CD4-positive, alpha-beta T cell treated with Interleukin-4 for 4 hours (primary cell): ENCODE results near the gene DCAF5.

Experiments
- DNase-seq: peaks from one replicate; pipeline ENCODE4 v3.0.0-alpha.2; 2020

DCAF5 gene

DNA sequence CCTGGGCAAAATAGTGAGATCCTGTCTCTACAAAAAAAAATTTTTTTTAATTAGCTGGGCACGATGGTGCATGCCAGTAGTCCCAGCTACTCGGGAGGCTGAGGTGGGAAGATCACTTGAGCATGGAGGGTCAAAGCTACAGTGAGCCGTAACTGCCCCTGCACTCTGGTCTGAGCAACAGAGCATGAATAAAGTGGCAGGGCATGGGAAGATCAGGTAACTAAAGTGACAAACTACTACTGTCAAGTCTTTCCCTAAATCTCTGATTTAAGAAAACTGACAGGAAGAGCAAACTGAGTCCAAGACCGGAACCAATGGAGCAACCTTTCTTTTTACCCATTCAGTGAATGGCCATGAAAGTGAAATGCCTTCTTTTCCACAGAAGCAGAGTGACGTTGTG, 10.8 kb downstream of the DCAF5 start:
- no peak for DNase-seq

GRCh38 chr14:69141550-69141949, 11.4 kb downstream of the DCAF5 start:
- no peak for DNase-seq

DNA sequence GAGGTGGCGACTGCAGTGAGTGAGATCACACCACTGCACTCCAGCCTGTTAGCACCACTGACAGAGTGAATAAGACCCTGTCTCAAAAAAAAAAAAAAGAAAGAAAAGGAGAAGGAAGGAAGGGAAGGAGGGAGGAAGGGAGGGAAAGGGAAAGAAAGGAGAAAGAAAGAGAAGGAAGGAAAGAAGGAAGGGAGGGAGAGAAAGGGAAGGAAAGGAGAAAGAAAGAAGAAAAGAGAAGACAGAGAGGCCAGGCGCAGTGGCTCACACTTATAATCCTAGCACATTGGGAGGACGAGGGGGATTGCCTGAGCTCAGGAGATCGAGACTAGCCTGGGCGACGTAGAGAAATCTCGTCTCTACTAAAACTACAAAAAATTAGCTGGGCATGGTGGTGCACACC, 13.2 kb downstream of the DCAF5 start:
- DNase-seq: no peak

DNA sequence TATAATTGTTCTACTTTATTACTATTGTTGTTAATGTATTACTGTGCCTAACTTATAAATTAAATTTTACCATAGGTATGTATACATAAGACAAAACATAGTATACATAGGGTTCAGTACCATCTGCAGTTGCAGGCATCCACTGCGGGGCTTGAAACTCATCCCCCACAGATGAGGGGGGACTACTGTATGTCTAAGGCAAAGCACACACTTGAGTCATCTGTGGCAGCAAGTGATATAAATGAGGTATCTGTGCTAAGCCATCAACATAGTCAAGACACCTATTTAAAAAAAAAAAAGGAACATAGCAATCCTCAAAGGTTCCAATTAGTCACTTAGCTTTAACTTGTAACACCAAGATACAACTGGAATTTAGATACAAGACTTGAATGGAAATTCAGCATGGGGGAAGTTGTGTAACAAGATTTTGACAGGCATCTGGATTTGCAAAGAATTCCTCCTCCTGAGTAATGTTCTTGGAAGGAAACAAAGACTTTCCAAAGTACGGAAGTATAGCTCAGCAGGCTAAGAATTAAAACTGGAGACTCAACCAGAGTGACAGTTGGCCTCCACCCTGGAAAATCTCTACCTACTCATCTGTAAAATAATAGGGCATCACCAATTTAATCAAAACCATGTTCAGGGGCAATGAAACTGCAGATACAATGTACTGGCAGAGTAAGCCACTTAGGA, 14.9 kb downstream of the DCAF5 start:
- DNase-seq: no peak

GRCh38 chr14:69137416-69137815, 15.5 kb downstream of the DCAF5 start:
- DNase-seq: no peak

DNA sequence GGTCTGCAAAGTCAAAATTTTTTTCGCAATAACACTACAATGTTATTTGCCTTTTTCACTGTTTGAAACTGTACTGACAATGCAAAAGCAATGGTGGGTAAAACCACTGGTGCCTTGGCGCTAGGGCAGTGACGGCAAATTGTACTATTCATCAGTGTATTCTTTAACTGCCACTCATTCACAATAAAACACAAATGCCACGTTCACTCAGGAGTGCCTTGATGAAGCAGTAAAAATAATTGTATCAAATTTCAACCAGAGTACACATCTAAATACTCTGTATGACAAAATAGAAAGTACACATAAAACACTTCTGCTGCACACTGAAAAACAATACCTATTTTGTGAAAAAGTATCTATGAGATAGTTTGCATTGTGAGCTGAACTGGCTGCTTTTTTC, 17.8 kb downstream of the DCAF5 start:
- DNase-seq: no peak

DNA sequence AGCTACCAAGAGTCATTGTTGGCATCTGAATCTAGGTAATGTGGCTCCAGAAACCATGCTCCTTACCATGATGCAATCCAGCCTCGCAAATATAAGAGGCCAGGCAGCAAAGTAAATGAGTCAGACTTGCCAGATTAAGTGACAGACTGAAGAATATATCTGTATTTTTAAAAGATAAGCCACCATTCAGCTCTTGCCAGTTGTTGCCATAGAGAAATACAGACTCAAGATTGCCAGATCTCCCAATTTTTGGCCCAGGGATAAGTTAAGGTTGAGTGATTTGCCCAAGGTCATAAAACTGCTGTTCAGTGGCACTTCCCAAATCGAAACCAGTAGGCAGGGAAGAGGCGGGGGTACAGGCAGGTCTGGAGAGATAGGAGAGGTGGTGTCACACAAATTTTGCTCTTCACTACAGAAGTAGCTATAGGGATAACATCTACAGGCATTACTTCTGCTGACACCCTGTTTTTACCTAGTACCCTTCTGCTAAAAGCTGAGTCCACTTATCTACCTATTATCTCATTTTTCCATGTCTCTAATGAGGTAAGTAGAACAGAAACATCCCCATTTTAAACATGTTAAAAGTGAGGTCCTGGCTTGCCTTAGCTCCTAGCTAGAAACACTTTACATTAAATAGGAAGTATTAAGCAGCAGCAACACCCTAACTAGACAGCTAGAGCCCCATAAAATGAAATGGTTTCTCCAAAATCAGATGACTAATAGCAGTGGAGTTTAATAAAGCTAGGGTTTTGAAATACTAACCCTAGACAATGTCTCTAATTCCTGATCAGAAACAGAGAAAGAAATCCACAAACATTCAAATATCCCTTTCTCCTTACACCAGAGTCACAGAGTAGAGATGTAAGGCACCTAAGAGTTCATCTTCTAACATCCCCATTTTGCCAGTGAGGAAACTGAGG, 19.5 kb downstream of the DCAF5 start:
- no peak for DNase-seq

DNA sequence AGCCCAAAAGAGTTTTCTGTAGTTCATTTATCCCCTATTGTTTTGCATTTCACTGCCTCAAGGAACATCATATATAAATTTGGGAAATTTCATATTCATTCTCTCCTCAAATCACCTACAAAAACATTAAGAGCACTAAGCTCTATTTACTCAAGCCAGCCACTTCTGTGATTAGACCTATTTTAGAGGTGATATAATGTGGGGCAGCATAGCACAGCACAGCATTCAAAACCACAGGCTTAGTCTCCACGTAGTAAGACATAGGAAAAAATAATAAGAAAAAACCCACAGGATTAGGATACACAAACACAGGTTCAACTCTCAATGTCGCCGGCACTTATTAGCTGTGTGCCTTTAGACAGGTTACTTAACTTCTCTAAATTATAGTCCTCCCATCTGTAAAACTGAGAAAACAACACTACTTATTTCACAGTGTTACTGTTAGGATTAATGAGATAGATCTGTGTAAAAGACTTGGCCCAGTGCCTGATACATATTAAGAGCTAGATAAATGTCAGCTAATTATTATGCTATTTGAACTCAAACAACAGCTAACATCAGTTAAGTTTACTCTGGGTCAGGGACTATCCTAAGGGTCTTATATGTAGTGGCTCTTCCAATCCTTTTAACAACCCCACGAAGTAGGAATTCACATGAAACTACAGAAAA, 20.3 kb downstream of the DCAF5 start:
- no peak for DNase-seq

GRCh38 chr14:69131176-69131575, 21.7 kb downstream of the DCAF5 start:
- no peak for DNase-seq

DNA sequence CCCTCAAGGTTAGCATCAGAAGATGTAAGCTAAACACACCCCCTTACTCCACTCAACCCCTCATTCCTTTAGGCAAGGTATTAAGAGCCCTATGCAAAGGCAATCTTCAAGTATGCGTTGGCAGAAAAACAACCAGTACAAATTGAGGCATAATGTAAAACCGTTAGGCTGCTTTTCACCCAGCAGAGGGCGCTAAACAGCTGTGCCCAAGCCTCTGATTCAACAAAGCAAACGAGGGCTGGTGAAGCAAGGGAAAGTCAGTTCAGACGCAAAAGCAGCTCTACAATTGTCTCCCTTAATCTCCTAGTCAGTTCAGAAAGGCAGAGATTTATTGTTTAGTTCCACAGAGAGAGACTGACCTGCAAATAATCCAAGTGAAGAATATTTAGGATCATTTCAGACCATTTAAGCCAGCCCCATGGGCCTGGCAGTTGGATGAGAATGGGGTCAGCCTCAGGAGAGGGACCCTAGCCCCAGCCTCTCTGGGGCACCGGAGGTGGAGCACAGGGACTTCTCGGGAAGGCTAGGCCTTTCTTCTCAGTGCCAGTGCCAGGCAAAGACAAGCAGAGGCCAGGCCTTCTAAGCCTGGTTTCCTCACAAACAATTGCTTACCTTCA, 23.5 kb downstream of the DCAF5 start:
- peak; percentile 80 for DNase-seq

DNA sequence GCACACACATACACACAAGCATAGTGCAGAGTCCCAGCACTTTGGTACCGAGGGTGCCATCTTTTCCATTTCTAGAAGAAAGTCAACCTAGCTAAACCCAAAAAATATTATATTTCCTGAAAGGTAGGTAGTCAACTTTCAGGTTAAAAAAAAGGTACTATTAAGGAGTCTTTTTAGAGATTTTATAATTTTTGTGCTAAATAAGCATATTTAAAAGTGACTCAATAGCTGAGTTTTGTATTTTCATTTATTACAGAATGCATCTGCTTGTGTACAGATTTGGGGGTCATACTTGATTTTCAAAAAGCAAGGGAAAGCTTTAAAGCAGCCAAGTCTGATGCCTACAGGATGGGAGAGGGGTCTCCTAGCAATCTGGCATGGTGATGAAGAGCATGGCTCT, 34.6 kb downstream of the DCAF5 start:
- DNase-seq: no peak

- DNase-seq: no peak
Measured at GRCh38 chr14:69117020-69117767, 35.7 kb downstream of the DCAF5 start.

- no peak for DNase-seq
Measured at GRCh38 chr14:69115407-69116185, 37.3 kb downstream of the DCAF5 start.

- DNase-seq: no peak
Measured at GRCh38 chr14:69114763-69115162, 38.2 kb downstream of the DCAF5 start.

DNA sequence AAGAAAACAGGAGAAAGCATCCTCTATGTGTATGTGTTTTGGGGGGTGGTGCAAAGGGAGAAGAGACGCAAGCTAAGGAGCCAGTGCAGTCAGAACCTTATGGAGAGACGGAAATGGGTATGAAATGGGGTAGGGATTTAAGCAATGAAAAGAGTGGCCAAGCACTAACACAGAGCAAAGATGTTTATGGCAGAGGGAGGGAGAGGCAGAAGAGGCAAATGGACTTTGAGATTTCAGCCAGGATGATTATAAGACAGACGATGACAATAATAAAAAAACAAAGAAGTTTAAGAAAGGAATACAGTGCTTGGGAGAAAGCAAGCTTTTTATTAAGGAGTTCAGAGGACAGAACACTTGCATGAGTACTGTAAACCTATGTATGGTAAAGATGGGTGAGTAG, 44.6 kb downstream of the DCAF5 start:
- no peak for DNase-seq

DNA sequence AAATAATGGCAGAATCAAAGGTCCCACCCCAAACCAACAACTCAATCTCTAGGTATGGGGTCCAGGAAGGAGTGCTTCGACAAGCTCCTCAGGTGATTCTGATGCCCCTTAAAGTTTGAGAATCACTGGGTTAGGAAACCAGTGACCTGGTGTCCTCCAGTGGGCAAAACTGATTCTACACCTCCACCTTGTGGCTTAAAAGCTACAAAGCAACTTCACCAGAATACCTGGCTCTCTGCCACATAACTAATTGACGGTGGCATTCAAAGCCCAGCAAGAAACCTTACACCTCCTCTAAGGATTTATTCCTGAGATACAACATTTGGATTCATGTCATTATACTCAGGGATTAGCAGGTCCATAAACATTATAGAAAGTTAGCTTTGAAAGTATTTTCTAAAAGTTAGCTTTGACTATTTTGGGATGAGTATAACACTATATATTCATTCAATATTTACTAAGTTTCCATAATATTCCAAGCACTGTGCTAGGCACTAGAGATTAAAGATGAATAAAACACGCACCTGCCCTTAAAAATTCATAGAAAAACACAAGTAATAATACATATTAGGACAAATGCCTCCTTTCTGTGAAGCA, 45.4 kb downstream of the DCAF5 start:
- DNase-seq: peak; percentile 37

GRCh38 chr14:69106451-69106850, 46.5 kb downstream of the DCAF5 start:
- DNase-seq: no peak

DNA sequence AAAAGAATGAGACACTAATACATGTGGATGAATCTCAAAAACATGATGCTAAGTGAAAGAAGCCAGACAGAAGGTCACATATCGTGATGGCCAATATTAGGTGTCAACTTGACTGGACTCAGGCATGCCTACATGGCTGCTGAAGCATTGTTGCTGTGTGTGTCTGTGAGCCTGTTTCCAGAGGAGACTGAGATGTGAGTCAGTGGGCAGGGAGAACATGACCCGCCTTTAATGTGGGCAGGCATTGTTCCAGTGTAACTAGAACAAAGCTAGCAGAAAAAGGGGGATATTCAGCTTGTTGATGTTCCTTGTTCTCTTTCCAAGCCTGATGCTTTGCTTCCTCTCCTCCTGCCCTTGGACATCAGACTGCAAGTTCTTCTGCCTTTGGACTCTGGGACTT, 47.6 kb downstream of the DCAF5 start:
- no peak for DNase-seq

DNA sequence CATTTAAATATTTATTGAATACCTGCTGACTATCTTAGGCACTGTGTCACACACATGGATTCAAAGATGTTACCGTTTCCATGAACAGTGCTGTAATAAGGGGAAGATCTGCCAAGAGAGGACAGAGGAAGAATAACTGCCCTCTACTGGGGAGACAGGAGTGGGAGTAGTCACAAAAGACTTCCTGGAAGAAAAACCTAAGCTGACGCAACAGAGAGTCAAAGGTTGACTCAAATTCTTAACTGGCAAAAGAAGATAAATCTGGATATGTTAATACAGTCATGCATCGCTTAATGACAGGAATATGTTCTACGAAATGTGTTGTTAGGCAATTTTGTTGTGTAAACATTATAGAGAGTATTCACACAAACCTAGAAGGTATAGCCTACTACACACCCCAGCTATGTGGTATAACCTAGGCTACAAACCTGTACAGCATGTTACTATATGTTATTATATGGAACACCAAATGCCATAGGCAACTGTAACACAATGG, 51.5 kb downstream of the DCAF5 start:
- peak; percentile 8 for DNase-seq

- no peak for DNase-seq
Measured at GRCh38 chr14:69097974-69098373, 54.9 kb downstream of the DCAF5 start.
